IMR-90 (cell line): ENCODE data around the gene NPLOC4.

Source experiments
- BHLHE40 ChIP-seq: fragments of 150-350 bp; IDR thresholded peaks from 2 replicates; pipeline ENCODE4 v1.6.1; 2016; ENCODE audit warnings: mild to moderate bottlenecking, low read depth, low read length
- CEBPB ChIP-seq: IDR thresholded peaks from 2 replicates; pipeline ENCODE4 v1.6.1; 2012; ENCODE audit warnings: low read depth, low read length, improper control_type of control experiment
- CHD1 ChIP-seq: IDR thresholded peaks from 2 replicates; pipeline ENCODE4 v1.6.1; 2012; ENCODE audit warnings: low read depth, low read length, improper control_type of control experiment
- ELK1 ChIP-seq: fragments of 150-350 bp; IDR thresholded peaks from 2 replicates; pipeline ENCODE4 v1.6.1; 2016; ENCODE audit warnings: low read depth, mild to moderate bottlenecking, low read length, moderate library complexity, borderline replicate concordance
- MAFK ChIP-seq: IDR thresholded peaks from 2 replicates; pipeline ENCODE4 v1.6.1; 2012; ENCODE audit warnings: low read depth, low read length, improper control_type of control experiment
- MAZ ChIP-seq: IDR thresholded peaks from 2 replicates; pipeline ENCODE4 v1.6.1; 2012; ENCODE audit warnings: low read depth, mild to moderate bottlenecking, low read length, improper control_type of control experiment, moderate library complexity, borderline replicate concordance
- MXI1 ChIP-seq: IDR thresholded peaks from 2 replicates; pipeline ENCODE4 v1.6.1; 2012; ENCODE audit warnings: low read depth, mild to moderate bottlenecking, low read length, moderate library complexity, borderline replicate concordance
- POLR2A ChIP-seq: IDR thresholded peaks from 2 replicates; pipeline ENCODE4 v1.6.1; 2012; ENCODE audit warnings: mild to moderate bottlenecking, low read depth, low read length
- RAD21 ChIP-seq: IDR thresholded peaks from 2 replicates; pipeline ENCODE4 v1.6.1; 2012; ENCODE audit warnings: low read length, improper control_type of control experiment
- RCOR1 ChIP-seq: IDR thresholded peaks from 2 replicates; pipeline ENCODE4 v1.6.1; 2012; ENCODE audit warnings: mild to moderate bottlenecking, low read length, improper control_type of control experiment; ENCODE audit not compliant: insufficient replicate concordance
- RFX5 ChIP-seq: IDR thresholded peaks from 2 replicates; pipeline ENCODE4 v1.8.0; 2012; ENCODE audit warnings: low read depth, mild to moderate bottlenecking, low read length, moderate library complexity
- SMC3 ChIP-seq: fragments of 150-350 bp; IDR thresholded peaks from 2 replicates; pipeline ENCODE4 v1.6.1; 2016; ENCODE audit warnings: low read depth, mild to moderate bottlenecking, antibody characterized with exemption, low read length, moderate library complexity
- USF2 ChIP-seq: fragments of 150-350 bp; IDR thresholded peaks from 2 replicates; pipeline ENCODE4 v1.6.1; 2017; ENCODE audit warnings: mild to moderate bottlenecking, antibody characterized with exemption, low read length, low read depth
- TF ChIP-seq, protein P1 (sequence below): conservative IDR thresholded peaks from 2 replicates; pipeline ENCODE4 v1.5.1; 2012; ENCODE audit warnings: mild to moderate bottlenecking, low read depth, low read length, improper control_type of control experiment

DNA sequence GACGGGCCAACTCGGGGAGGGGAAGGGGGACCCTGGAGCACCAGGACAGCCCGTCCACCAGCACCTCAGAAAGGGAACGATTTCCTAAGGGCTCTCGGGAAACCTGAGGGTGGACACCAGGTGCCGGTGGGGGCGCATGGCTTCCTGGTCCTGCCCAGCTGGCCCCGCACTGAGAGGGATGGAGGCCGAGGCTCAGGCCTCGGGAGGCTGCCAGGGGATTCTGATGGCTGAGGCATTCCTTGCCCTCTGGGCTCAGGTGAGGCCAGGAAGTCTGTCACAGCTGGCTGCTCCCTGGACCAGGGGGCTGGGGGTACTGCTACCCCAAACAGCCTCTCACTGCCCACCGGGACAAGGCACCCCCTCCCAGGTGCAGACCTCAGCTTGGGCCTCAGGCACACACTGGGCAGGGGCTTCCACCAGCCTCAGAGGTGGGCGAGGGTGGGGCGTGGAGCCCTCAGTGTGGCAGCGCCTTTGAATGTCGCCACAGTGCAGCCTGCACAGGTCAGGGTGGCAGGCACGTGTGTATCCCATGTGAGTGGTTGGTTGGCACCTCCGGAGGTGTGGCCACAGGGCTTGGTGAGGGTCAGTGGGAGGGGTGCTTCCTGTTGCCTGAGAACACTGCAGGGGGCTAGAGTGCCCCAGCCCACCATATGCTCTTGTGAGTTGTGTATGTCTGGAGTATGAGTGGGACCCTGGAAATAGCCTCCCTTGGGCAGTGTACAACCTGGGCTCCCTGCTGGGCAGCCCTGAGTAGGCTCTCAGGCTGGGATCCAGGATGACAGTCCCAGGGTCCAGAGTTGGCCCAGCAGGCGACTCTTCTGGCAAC lies 112.7 kb downstream of the NPLOC4 start:
- TF ChIP-seq, protein P1, sequence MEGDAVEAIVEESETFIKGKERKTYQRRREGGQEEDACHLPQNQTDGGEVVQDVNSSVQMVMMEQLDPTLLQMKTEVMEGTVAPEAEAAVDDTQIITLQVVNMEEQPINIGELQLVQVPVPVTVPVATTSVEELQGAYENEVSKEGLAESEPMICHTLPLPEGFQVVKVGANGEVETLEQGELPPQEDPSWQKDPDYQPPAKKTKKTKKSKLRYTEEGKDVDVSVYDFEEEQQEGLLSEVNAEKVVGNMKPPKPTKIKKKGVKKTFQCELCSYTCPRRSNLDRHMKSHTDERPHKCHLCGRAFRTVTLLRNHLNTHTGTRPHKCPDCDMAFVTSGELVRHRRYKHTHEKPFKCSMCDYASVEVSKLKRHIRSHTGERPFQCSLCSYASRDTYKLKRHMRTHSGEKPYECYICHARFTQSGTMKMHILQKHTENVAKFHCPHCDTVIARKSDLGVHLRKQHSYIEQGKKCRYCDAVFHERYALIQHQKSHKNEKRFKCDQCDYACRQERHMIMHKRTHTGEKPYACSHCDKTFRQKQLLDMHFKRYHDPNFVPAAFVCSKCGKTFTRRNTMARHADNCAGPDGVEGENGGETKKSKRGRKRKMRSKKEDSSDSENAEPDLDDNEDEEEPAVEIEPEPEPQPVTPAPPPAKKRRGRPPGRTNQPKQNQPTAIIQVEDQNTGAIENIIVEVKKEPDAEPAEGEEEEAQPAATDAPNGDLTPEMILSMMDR, result no peak
- TF ChIP-seq POLR2A, result no peak
- no peak for TF ChIP-seq MXI1
- no peak for TF ChIP-seq SMC3
- no peak for TF ChIP-seq MAFK
- no peak for TF ChIP-seq RCOR1
- TF ChIP-seq RAD21, result no peak
- no peak for TF ChIP-seq ELK1
- TF ChIP-seq CEBPB, result no peak
- no peak for TF ChIP-seq MAZ
- TF ChIP-seq BHLHE40, result no peak
- no peak for TF ChIP-seq CHD1
- no peak for TF ChIP-seq RFX5
- no peak for TF ChIP-seq USF2
